ENCODE measurements around the gene CAMSAP1. TPM values are rescaled to one million over a fixed set of nuclear protein-coding genes. Genes with fewer than 3 reads are reported as not detected.

Gene CAMSAP1
- total RNA-seq, 4 donors from 2014 or later = 15.6 to 61.2 (median 43.2) TPM

- Histone ChIP-seq H3K9me3 (no peaks in the 10 kb centered on the region), H3K4me3 (no peak overlapping the region), H3K4me1 (no peaks in the 10 kb centered on the region), H3K27ac (no peak overlapping the region), H3K27me3 (no peaks in the 10 kb centered on the region), H3K36me3 (no peaks in the 10 kb centered on the region)
- TF ChIP-seq, protein P1, sequence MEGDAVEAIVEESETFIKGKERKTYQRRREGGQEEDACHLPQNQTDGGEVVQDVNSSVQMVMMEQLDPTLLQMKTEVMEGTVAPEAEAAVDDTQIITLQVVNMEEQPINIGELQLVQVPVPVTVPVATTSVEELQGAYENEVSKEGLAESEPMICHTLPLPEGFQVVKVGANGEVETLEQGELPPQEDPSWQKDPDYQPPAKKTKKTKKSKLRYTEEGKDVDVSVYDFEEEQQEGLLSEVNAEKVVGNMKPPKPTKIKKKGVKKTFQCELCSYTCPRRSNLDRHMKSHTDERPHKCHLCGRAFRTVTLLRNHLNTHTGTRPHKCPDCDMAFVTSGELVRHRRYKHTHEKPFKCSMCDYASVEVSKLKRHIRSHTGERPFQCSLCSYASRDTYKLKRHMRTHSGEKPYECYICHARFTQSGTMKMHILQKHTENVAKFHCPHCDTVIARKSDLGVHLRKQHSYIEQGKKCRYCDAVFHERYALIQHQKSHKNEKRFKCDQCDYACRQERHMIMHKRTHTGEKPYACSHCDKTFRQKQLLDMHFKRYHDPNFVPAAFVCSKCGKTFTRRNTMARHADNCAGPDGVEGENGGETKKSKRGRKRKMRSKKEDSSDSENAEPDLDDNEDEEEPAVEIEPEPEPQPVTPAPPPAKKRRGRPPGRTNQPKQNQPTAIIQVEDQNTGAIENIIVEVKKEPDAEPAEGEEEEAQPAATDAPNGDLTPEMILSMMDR (IDR thresholded peaks at IDR 0.05) = no peak
- no peak for DNase-seq
- intact Hi-C loops (cut with DNase I; ENCODE audit: low total_unique reads) = no loop called here
Observed at GRCh38 chr9:135811801-135812200, 95.5 kb downstream of the CAMSAP1 start.

DNA sequence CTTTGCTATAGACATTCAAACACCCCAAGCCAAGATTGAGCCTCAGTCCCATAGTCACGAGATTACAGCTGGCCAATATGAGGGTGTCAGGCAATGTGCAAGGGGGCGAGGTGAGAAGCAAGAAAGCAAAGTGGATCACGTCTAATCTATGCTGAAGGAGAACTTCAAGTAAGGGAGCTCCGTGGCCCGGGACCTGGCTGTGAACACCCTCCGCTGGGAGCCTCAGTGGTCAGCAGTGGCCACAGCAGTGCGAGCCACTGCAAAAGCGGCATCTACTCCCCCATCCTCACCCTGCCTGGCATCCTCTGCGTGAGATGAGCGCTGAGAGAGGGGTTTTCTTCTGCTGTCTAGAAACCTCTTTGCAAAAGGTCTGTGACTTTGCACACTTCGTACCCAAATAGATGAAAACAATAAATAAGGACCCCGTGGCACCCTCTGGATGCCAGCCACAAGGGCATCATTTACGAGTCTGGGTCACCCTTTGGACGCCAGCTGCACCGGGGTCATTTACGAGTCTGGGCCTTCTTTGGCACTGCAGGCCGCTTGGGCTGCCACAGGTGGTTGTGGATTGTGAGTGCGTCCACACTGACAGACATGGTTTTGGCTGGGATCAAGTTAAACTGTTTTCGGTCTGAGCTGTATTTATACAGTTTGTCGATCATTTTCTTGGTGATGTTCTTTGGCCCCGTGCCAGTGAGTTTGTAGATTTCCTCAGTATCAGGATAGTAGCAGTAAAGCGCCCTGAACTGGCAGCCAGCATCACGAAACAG, 96.4 kb downstream of the CAMSAP1 start:
- Histone ChIP-seq H3K27ac (no peak overlapping the region), H3K4me1 (no peaks in the 10 kb centered on the region), H3K27me3 (no peaks in the 10 kb centered on the region), H3K9me3 (no peaks in the 10 kb centered on the region), H3K4me3 (no peak overlapping the region), H3K36me3 (no peaks in the 10 kb centered on the region)
- intact Hi-C loops (cut with DNase I; ENCODE audit: low total_unique reads) = no loop called here
- TF ChIP-seq POLR2A (IDR thresholded peaks at IDR 0.05) = no peak
- DNase-seq = no peak

GRCh38 chr9:135809166-135809565, 98.2 kb downstream of the CAMSAP1 start:
- no peak overlapping the region for H3K27ac ChIP-seq
- TF ChIP-seq, protein P1 (IDR thresholded peaks at IDR 0.05) = no peak
- TF ChIP-seq POLR2A (IDR thresholded peaks at IDR 0.05) = no peak
- no peak overlapping the region for H3K4me3 ChIP-seq
- no peaks in the 10 kb centered on the region for H3K4me1 ChIP-seq
- H3K27me3 ChIP-seq = no peaks in the 10 kb centered on the region
- no peaks in the 10 kb centered on the region for H3K9me3 ChIP-seq
- no peak for DNase-seq
- no peaks in the 10 kb centered on the region for H3K36me3 ChIP-seq
- intact Hi-C loops (cut with DNase I; ENCODE audit: low total_unique reads) = no loop called here

GRCh38 chr9:135805422-135806022, 101.8 kb downstream of the CAMSAP1 start:
- Histone ChIP-seq H3K27ac (no peak overlapping the region), H3K36me3 (no peaks in the 10 kb centered on the region), H3K27me3 (no peaks in the 10 kb centered on the region), H3K4me1 (no peaks in the 10 kb centered on the region), H3K9me3 (no peaks in the 10 kb centered on the region), H3K4me3 (no peak overlapping the region)
- no peak for TF ChIP-seq POLR2A (IDR thresholded peaks at IDR 0.05)
- TF ChIP-seq, protein P1 (IDR thresholded peaks at IDR 0.05) = no peak
- intact Hi-C loops (cut with DNase I; ENCODE audit: low total_unique reads) = no loop called here
- no peak for DNase-seq

GRCh38 chr9:135804581-135805421, 102.5 kb downstream of the CAMSAP1 start:
- no peak for TF ChIP-seq POLR2A (IDR thresholded peaks at IDR 0.05)
- TF ChIP-seq, protein P1 (IDR thresholded peaks at IDR 0.05) = no peak
- no peak for DNase-seq

More at GRCh38 chr9:135804581-135805421, 102.5 kb downstream of the CAMSAP1 start:
- Histone ChIP-seq H3K27ac (no peak overlapping the region), H3K9me3 (no peaks in the 10 kb centered on the region), H3K36me3 (no peaks in the 10 kb centered on the region), H3K4me3 (no peak overlapping the region), H3K4me1 (no peaks in the 10 kb centered on the region), H3K27me3 (no peaks in the 10 kb centered on the region)
- intact Hi-C loops (cut with DNase I; ENCODE audit: low total_unique reads) = no loop called here
